ENCODE measurements around the gene GPR155. TPM values are rescaled to one million over a fixed set of nuclear protein-coding genes. Genes with fewer than 3 reads are reported as not detected.

GPR155 gene
- total RNA-seq, 1 experiment from 2014 or later: 2.1 TPM

GRCh38 chr2:174439950-174440349 is 46.9 kb downstream of the GPR155 start:
- H3K36me3 ChIP-seq (ENCODE audit: control insufficient read depth, insufficient read depth, low read length): no peaks in the 10 kb centered on the region
- ATAC-seq (no peak), DNase-seq (ENCODE audit: low read depth, low spot score) (no peak)
- intact Hi-C loops (cut with micrococcal nuclease; ENCODE audit: unreplicated experiment) (loop anchor here (5.0 kb wide), 1 partner anchor 83 kb away; no protein-coding TSS in a partner anchor), in situ Hi-C loops (cut with HindIII; ENCODE audit: low pct_unique_long_range_greater_than_20kb, low sequenced_read_pairs) (no loop called here)
- H3K27me3 ChIP-seq (ENCODE audit: control insufficient read depth, insufficient read depth, low read length): no peaks in the 10 kb centered on the region
- ChIA-PET CTCF (no interaction called here), POLR2A (no interaction called here)
- H3K27ac ChIP-seq (ENCODE audit: low read length): no peak overlapping the region
- H3K9me3 ChIP-seq (ENCODE audit: control insufficient read depth, insufficient read depth, low read depth, low read length): no peaks in the 10 kb centered on the region
- no TSS peak for BruUV-seq (replicated peaks)
- TF ChIP-seq REST (IDR thresholded peaks at IDR 0.05; ENCODE audit: insufficient read depth in 1 of 2, low read depth in 2 of 2, low read length in 1 of 2) (no peak), TCF7L2 (IDR thresholded peaks at IDR 0.05; ENCODE audit: low read depth, low read length) (no peak), POLR2AphosphoS5 (IDR thresholded peaks at IDR 0.05; ENCODE audit: low read depth, low read length) (no peak), SIN3A (IDR thresholded peaks at IDR 0.05; ENCODE audit: borderline replicate concordance, insufficient read depth, low read depth, low read length) (no peak), CTCF (IDR thresholded peaks at IDR 0.05) (no peak)
- H3K4me3 ChIP-seq (ENCODE audit: low read depth in 2 of 2, low read length in 2 of 2): no peak overlapping the region
- H3K4me1 ChIP-seq (ENCODE audit: control insufficient read depth, insufficient read depth, low read length): peaks cover 5% of the 10 kb centered on the region

GRCh38 chr2:174439323-174439722 is 47.5 kb downstream of the GPR155 start:
- H3K27ac ChIP-seq (ENCODE audit: low read length): no peak overlapping the region
- DNase-seq (ENCODE audit: low read depth, low spot score) (no peak), ATAC-seq (no peak)
- H3K36me3 ChIP-seq (ENCODE audit: control insufficient read depth, insufficient read depth, low read length): no peaks in the 10 kb centered on the region
- H3K4me3 ChIP-seq (ENCODE audit: low read depth in 2 of 2, low read length in 2 of 2): no peak overlapping the region
- in situ Hi-C loops (cut with HindIII; ENCODE audit: low pct_unique_long_range_greater_than_20kb, low sequenced_read_pairs): no loop called here
- intact Hi-C loops (cut with micrococcal nuclease; ENCODE audit: unreplicated experiment): no loop called here
- TF ChIP-seq SIN3A (IDR thresholded peaks at IDR 0.05; ENCODE audit: borderline replicate concordance, insufficient read depth, low read depth, low read length): no peak
- TF ChIP-seq CTCF (IDR thresholded peaks at IDR 0.05): no peak
- no peak for TF ChIP-seq TCF7L2 (IDR thresholded peaks at IDR 0.05; ENCODE audit: low read depth, low read length)
- TF ChIP-seq REST (IDR thresholded peaks at IDR 0.05; ENCODE audit: insufficient read depth in 1 of 2, low read depth in 2 of 2, low read length in 1 of 2): no peak
- TF ChIP-seq POLR2AphosphoS5 (IDR thresholded peaks at IDR 0.05; ENCODE audit: low read depth, low read length): no peak
- H3K9me3 ChIP-seq (ENCODE audit: control insufficient read depth, insufficient read depth, low read depth, low read length): no peaks in the 10 kb centered on the region
- H3K27me3 ChIP-seq (ENCODE audit: control insufficient read depth, insufficient read depth, low read length): no peaks in the 10 kb centered on the region
- no TSS peak for BruUV-seq (replicated peaks)
- ChIA-PET CTCF (no interaction called here), POLR2A (no interaction called here)
- H3K4me1 ChIP-seq (ENCODE audit: control insufficient read depth, insufficient read depth, low read length): peaks cover 5% of the 10 kb centered on the region
